Panc1 (cell line): ENCODE results near the gene USH2A.

Experiments
- TF ChIP-seq, protein P1 (sequence below): fragments of 450-650 bp; IDR thresholded peaks from 2 replicates; pipeline ENCODE4 v1.5.1; 2017; ENCODE audit warnings: mild to moderate bottlenecking
- TF ChIP-seq, protein P2 (sequence below), 2 experiments: IDR thresholded peaks; 2 replicates each; pipeline ENCODE4 v1.6.1; 2011 to 2012; ENCODE audit warnings: low read depth in 2 of 2, control low read depth in 1 of 2, low read length in 1 of 2, mild to moderate bottlenecking in 1 of 2, moderate library complexity in 1 of 2; ENCODE audit not compliant: insufficient read depth in 1 of 2

DNA sequence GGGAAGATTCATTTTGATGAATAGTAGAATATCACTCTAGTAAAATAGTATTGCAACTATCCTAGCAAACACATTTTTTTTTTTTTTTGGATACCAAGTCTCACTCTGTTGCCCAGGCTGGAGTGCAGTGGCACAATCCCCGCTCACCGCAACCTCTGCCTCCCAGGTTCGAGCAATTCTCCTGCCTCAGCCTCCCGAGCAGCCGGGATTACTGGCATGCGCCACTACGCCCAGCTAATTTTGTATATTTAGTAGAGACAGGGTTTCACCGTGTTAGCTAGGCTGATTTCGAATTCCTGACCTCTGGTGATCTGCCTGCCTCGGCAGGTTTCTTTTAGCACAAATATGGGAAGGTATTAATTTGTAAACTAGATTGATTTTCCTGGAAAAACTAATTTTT is 822.4 kb downstream of the USH2A start:
- TF ChIP-seq, protein P1, sequence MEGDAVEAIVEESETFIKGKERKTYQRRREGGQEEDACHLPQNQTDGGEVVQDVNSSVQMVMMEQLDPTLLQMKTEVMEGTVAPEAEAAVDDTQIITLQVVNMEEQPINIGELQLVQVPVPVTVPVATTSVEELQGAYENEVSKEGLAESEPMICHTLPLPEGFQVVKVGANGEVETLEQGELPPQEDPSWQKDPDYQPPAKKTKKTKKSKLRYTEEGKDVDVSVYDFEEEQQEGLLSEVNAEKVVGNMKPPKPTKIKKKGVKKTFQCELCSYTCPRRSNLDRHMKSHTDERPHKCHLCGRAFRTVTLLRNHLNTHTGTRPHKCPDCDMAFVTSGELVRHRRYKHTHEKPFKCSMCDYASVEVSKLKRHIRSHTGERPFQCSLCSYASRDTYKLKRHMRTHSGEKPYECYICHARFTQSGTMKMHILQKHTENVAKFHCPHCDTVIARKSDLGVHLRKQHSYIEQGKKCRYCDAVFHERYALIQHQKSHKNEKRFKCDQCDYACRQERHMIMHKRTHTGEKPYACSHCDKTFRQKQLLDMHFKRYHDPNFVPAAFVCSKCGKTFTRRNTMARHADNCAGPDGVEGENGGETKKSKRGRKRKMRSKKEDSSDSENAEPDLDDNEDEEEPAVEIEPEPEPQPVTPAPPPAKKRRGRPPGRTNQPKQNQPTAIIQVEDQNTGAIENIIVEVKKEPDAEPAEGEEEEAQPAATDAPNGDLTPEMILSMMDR, result no peak
- TF ChIP-seq, protein P2, sequence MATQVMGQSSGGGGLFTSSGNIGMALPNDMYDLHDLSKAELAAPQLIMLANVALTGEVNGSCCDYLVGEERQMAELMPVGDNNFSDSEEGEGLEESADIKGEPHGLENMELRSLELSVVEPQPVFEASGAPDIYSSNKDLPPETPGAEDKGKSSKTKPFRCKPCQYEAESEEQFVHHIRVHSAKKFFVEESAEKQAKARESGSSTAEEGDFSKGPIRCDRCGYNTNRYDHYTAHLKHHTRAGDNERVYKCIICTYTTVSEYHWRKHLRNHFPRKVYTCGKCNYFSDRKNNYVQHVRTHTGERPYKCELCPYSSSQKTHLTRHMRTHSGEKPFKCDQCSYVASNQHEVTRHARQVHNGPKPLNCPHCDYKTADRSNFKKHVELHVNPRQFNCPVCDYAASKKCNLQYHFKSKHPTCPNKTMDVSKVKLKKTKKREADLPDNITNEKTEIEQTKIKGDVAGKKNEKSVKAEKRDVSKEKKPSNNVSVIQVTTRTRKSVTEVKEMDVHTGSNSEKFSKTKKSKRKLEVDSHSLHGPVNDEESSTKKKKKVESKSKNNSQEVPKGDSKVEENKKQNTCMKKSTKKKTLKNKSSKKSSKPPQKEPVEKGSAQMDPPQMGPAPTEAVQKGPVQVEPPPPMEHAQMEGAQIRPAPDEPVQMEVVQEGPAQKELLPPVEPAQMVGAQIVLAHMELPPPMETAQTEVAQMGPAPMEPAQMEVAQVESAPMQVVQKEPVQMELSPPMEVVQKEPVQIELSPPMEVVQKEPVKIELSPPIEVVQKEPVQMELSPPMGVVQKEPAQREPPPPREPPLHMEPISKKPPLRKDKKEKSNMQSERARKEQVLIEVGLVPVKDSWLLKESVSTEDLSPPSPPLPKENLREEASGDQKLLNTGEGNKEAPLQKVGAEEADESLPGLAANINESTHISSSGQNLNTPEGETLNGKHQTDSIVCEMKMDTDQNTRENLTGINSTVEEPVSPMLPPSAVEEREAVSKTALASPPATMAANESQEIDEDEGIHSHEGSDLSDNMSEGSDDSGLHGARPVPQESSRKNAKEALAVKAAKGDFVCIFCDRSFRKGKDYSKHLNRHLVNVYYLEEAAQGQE (IDR thresholded peaks at IDR 0.05; ENCODE audit: insufficient read depth in 1 of 2, low read depth in 2 of 2, low read length in 1 of 2), result no peak
